ENCODE data around the gene USP35.

DNA sequence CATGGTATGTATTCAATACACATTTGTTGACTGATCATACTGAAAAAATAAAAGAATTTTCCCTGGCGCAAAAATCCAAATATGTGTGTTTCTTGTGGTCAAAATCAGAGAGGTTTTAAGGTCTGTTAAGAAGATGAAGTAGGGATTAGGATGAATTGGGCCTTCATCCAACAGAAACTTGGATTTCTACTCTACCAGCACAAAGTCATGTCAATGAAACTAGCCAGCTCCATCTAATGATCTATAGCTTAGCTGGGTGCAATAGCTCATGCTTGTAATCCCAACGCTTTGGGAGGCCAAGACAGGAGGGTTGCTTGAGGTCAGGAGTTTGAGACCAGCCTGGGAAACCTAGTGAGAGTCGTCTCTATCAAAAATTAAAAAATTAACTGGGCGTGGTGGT lies 65.5 kb downstream of the USP35 start:
- TF ChIP-seq EZH2 (IDR thresholded peaks at IDR 0.05; ENCODE audit: borderline replicate concordance) (no peak), CTCF (IDR thresholded peaks at IDR 0.05; ENCODE audit: poor library complexity) (no peak)

Measured in hepatocyte (in vitro differentiated cells).